Suppressor macrophage (primary cell): ENCODE results near the gene SLC38A10.

Source experiments
- DNase-seq, 4 experiments: peaks; one replicate each; pipeline ENCODE4 v3.0.0-alpha.2; 2020 to 2022

SLC38A10 gene

GRCh38 chr17:81298325-81298990, 3.4 kb upstream of the SLC38A10 start:
- no peak for DNase-seq

GRCh38 chr17:81295676-81296381, 722 bp upstream of the SLC38A10 start:
- DNase-seq: peak; percentile 24 to 54 (median 52)

- DNase-seq: peak; percentile 32 to 73 (median 55)
Observed at GRCh38 chr17:81294512-81295030, 536 bp downstream of the SLC38A10 start.

GRCh38 chr17:81292450-81292849, 2.7 kb downstream of the SLC38A10 start:
- no peak for DNase-seq

GRCh38 chr17:81291662-81292061, 3.4 kb downstream of the SLC38A10 start:
- DNase-seq: peak; percentile 74 to 86 (median 82)

- no peak for DNase-seq
Observed at GRCh38 chr17:81290230-81290629, 4.9 kb downstream of the SLC38A10 start.

GRCh38 chr17:81289627-81290026, 5.5 kb downstream of the SLC38A10 start:
- DNase-seq: no peak

GRCh38 chr17:81288715-81289114, 6.4 kb downstream of the SLC38A10 start:
- no peak for DNase-seq

GRCh38 chr17:81287741-81288430, 7.2 kb downstream of the SLC38A10 start:
- DNase-seq: peak in 3 of 4 experiments; percentile 20 to 62 (median 54)

- DNase-seq: no peak
Observed at GRCh38 chr17:81287152-81287551, 8.0 kb downstream of the SLC38A10 start.

GRCh38 chr17:81286491-81287145, 8.5 kb downstream of the SLC38A10 start:
- no peak for DNase-seq

- DNase-seq: peak in 2 of 4 experiments; percentile 18 to 20
Observed at GRCh38 chr17:81285894-81286293, 9.2 kb downstream of the SLC38A10 start.

GRCh38 chr17:81285179-81285878, 9.8 kb downstream of the SLC38A10 start:
- peak; percentile 95 to 98 (median 98) for DNase-seq

- DNase-seq: no peak
Observed at GRCh38 chr17:81282876-81283275, 12.2 kb downstream of the SLC38A10 start.

GRCh38 chr17:81282141-81282540, 13.0 kb downstream of the SLC38A10 start:
- no peak for DNase-seq

GRCh38 chr17:81280571-81280970, 14.5 kb downstream of the SLC38A10 start:
- DNase-seq: no peak

- DNase-seq: no peak
Observed at GRCh38 chr17:81279278-81280275, 15.5 kb downstream of the SLC38A10 start.

GRCh38 chr17:81278831-81279230, 16.3 kb downstream of the SLC38A10 start:
- DNase-seq: no peak

GRCh38 chr17:81277946-81278693, 17.0 kb downstream of the SLC38A10 start:
- DNase-seq: no peak

GRCh38 chr17:81277421-81277820, 17.7 kb downstream of the SLC38A10 start:
- DNase-seq: no peak
